HG02588 (cell line): ENCODE measurements around the gene RBL2.

Experiments
- ATAC-seq: cut with Tn5 transposase; IDR thresholded peaks from one replicate; pipeline ENCODE4 v1.9.1; 2021; ENCODE audit warnings: mild to moderate bottlenecking, moderate library complexity; ENCODE audit not compliant: unreplicated experiment

RBL2 gene

DNA sequence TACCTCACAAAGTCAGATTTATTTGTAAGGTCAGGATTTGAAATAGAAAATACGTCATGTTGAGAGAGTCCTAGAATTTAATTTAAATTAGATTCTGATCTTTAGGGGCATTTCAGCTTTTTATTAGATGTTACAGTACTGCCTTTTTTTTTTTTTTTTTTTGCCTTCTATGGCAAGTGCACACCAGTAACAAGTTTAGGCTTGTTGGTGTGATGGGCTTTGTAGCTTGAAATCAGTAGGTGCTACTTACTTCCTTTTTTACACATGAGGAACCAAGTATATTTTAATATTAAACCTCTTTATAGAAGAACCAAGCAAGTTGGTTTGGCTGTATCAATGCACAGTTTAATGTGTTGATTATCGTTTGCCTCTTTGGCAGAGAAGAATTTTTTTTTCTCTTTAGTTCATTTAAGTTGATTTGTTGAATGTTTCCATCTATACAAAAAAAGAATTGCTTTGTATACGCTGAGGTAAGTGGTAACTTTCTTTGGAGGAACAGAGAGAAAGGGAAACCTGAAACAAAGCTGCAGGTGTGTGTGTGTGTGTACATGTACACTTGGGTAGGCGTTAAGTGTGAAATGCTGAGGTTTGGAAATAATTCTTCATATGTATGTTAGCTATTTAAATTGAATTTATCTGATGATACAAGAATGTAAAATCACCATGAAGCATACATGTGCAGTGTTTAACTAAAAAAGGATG lies 15.7 kb downstream of the RBL2 start:
- ATAC-seq, result no peak

DNA sequence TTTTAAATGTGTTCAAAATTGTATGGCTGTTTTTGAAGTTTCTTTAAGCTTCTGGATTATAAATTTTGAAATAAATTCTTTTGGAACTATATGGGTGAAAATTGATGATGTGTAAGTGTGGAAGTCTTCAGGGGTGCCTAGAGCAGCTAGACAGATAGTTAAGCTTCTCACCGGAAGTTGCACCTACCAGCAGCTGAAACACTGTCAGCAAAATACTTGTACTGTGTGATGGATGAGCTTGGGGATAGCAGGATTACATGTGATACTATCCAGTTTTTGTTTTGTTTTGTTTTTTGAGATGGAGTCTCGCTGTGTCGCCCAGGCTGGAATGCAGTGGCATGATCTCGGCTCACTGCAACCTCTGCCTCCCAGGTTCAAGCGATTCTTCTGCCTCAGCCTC lies 19.7 kb downstream of the RBL2 start:
- no peak for ATAC-seq

DNA sequence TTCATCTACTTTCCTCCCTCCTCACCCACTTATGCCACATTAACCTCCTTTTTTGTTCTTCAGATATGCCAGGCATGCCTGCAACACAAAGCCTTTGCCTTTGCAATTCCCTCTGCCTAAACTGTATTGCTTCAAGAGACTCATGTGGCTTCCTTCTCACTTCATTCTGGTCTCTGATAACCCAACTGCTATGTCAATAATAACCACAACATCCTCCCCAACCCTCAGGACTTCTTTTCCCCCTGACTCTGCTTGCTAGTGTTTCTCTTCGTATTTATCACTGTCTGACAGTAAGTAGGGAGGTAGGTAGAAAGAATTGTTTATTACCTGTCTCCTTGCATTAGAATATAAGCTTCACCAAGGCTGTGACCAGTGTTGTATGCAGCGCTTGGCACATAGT lies 22.4 kb downstream of the RBL2 start:
- ATAC-seq, result no peak

DNA sequence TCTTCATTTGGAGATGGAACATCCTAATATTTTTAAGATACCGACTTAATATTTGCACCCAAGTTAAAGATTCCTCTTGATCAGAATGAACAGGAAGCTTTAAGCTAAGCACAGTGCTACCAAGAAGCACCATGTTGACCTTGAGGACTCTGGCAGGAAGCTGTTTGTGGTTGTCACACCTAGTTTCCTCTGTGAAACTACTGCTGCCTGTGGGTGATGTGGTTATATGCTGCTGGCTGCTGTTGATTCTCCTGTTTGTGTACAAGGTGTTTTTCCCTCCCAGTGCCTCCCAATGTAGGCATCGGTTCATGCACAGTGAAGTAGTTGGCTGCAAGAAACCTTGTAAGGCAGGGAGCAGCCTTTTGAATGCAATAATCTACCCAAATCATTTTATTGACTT lies 23.4 kb downstream of the RBL2 start:
- ATAC-seq, result peak; percentile 100

DNA sequence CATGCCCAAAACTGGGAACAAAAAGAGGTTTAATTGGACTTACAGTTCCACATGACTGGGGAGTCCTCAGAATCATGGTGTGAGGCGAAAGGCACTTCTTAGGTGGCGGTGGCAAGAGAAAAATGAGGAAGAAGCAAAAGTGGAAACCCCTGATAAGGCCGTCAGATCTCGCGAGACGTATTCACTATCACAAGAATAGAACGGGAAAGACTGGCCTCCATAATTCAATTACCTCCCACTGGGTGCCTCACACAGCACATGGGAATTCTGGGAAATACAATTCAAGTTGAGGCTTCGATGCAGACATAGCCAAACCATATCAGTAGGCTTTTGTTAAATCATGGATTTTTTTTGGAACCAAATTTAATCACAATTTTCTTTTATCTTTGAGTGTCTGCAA lies 24.4 kb downstream of the RBL2 start:
- no peak for ATAC-seq

DNA sequence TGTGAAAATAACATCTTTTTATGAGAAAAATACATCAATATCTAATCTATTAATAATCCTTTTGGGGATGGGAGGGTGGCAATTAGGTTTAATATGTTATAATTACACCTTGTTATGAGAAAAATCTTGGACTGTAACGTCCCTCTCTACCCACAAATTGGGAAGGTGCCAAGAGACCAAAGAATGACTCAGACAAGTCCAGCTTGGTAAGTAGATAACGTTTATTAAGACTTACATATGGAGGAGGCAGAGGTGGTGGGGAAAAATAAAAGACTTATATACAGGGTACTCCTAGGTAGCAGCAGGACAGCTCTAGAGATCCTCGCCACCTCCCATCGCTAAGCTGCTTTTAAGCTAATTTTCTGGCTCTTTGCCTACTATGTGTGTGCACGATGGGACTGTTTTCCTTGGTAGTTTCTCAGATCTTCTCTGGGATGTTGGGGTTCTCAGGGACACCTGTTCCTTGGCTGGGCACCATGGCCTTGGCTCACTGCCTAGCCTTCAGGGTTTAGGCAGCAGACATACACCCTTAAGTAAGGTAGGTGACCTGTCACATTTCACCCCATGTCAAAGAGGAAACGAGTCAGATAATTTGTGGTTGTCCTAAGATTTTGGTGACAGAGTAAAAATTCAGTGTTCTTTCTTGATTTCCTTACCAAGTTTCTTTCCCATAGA lies 31.5 kb downstream of the RBL2 start:
- ATAC-seq, result no peak

DNA sequence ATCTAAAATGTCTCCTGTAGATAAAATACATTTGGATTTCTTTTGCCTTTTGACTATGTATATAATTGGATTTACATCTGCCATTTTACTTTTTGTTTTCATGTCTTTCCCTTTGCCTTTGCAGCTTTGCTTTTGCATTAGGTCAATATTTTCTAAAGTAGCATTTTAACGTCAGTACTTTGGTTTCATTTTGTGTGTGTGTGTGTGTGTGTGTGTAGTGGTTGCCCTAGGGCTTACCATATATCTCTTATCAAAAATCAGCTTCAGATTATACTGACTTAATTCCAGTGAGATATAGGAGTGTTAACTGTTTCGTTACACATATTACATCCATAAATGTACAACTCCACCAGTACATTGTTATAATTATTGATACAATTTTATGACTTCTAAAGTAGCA lies 42.6 kb downstream of the RBL2 start:
- ATAC-seq, result no peak

DNA sequence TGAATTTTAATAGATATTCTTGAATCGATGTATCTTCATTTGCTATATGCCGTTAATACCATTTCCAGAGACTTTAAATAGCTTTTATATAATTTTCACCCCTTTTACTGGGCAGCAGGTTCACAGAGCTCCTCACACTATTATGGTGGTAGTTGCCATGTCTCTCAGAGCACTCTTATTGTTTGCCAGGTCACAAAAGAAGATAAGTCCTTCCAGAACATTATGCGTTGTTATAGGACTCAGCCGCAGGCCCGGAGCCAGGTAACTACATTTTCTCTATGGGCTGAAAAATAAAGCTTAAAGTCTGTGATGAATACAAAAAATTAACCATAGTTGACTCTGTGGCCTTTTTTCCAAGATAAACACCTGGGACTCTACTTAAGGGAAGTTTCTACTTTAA lies 44.7 kb downstream of the RBL2 start:
- no peak for ATAC-seq

DNA sequence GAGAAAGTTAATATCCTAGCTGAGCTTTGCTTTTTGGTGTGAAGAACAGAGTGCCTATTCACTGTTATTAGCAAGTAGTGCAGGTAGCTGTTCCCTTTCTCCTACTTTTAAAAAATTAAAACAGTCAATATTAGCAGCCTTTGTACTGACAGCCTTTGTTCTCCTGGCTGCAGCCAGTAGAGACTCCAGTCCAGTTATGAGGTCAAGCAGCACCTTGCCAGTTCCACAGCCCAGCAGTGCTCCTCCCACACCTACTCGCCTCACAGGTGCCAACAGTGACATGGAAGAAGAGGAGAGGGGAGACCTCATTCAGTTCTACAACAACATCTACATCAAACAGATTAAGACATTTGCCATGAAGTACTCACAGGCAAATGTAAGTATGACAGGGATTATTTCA lies 46.1 kb downstream of the RBL2 start:
- ATAC-seq, result no peak

DNA sequence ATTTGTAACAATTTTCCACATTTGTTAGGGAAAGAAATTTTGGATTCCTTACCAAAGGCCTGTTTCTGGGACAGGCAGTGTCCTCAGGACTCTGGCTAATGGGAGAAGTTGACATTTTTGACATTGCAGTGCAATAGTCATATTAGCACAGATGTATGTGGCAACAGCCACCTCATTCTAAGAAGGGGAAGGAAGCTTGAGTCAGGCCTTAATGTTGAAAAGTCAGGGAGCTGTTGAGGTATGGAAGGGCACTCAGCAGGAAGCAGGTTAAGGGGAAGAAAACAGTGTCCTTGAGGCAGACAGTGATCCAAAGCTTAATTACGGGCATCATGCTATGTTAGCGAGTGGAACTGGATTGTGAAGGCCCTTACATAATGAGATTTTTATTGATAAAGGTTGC lies 47.9 kb downstream of the RBL2 start:
- ATAC-seq, result no peak

DNA sequence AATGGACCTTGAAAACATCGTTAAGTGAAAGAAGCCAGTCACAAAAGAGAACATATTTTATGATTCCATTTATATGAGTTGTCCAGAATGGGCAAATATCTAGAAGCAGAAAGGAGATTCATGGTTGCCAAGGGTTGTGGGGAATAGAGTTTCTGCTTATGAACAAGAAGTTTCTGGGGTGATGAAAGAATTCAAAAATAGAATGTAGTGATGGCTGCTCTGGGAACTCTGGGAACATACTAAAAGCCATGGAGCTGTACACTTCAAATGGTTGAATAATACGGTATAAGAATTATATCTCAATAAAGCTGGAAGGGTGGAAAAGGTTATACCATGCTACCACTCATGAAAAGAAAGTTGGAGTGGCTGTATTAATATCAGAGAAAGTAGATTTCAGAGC lies 50.3 kb downstream of the RBL2 start:
- no peak for ATAC-seq

DNA sequence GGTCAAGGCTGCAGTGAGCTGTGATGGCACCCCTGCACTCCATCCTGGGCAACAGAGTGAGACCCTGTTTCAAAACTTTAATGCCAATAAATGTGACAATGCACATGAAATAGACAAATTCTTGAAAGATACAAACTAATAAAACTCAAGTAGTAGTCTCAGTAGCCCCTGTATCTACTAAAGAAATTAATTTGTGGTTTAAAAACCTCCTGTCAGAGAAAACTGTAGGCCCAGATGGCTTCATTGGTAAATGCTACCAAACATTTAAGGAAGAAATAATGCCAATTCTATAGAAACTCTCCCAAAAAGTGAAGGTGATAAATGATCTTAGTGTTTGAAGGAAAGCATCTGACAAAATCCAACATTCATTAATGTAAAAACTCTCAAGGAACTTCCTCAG lies 52.0 kb downstream of the RBL2 start:
- no peak for ATAC-seq

DNA sequence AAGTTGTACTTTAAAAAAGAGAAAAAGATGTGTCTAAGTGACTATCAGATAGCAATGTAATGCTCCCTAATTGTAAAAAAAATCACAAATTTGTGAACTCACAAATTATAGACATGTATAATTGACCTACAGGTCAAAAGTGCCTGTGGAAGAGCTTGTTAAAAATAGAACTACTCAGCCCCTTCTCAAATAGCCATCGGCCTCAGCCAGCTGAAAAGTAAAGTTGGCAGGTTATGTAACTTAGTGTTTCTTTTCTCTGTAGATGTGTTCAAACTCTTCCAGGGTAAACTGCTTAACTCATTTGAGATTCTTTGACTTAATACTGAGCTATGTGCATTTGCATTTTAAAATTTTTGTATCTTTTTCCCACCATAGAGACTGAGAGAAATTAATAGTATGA lies 55.5 kb downstream of the RBL2 start:
- ATAC-seq, result no peak

DNA sequence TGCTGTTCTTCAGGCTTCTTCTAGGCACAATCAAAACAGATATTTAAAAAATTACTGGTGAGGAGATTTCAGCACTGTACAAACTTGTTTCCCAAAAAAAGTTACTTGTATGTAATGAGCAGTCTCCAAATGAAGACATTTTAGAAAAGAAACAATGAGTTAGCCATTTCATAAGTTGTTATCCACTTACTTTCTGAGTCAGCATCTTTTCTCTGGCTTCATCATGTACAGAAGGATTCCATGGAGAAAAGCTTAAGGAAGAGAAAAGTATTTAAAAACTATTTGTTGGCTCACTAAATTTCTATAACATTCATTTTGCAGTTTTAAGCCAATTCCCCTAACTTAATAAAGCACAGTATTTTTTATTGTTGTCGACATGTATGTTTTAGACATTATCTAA lies 58.2 kb downstream of the RBL2 start:
- no peak for ATAC-seq

DNA sequence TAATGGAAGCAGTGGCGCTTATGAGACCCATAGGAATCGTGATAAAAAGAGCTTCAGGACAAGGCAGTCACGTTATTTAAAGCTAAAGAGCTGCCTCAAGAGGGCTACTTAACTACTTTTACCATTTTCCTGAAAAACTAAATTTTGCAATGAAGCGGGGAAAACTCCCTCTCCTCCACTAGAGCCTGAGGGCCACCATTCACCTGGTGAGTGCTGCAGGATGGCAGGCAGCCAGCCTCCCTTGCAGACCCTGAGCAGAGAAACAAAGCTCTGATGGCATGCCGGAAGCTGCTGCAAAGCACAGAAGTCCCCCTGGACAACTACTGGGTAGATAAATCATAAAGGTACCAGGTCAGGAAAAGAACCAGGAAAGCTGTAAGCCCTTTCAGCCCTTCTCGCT lies 60.4 kb downstream of the RBL2 start:
- no peak for ATAC-seq

DNA sequence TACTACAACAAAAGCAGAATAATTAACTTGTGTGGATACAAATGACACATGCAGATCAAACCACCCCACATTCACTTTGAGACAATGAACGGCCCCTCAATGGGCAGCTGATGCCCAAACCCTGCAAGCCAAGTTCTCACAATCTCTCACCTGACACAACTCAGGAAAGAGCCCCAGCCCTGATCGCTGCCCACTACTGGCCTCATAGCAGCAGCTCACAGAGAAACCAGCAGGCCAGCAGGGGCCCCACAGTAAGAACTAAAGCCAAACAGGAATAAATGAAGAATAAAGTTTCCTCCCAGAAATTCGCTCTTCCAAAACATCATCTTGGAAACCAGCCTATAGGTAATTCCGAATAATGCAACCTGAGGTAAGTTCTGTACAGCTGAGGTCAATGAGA lies 61.1 kb downstream of the RBL2 start:
- no peak for ATAC-seq

DNA sequence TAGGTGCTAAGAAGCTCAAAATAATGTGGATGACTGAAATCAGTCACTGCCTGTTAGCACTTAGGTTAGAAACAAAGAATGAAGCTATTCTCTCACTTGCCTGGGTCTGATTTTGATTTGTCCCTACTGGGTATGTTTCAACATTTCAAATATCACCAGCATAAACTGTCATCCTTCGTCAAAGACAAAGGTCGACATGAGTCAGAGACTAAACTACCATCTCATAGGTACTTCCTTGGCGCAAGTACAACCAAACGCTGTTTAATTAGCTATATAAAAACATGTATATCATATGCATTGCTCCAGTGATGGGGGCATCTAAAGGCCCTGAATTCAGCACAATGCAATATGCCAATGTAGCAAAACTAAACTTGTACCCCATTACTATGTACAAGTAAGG lies 64.7 kb downstream of the RBL2 start:
- ATAC-seq, result no peak

DNA sequence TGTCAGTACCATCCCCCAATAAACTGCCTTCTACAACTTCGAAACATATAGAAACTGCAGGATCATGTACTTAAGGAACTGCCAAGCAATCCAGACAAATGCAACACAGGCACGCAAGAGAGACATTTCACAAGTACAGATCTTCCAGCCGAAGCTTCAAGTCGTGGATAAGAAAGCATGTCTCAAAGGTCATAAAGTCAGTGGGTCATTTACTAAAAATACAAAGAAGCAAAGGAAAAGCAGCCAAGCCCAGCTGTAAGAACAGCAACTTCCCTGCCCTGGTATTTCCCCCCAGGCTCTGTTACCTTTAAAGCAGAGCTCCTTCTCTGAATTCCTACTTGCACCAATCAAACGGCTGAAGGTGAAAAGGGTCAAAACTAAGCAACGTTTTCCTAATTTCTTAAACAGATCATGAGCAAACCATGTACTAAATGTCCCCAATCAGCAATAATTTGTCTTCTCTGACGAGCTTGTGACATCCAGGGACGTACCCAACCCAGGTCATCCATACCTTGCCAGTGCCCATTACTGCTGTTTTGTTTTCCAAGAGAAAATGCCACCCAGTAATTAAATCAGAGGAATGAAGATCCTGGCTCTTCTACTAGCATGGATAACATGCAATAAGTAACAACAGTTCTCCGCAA lies 67.1 kb downstream of the RBL2 start:
- no peak for ATAC-seq

DNA sequence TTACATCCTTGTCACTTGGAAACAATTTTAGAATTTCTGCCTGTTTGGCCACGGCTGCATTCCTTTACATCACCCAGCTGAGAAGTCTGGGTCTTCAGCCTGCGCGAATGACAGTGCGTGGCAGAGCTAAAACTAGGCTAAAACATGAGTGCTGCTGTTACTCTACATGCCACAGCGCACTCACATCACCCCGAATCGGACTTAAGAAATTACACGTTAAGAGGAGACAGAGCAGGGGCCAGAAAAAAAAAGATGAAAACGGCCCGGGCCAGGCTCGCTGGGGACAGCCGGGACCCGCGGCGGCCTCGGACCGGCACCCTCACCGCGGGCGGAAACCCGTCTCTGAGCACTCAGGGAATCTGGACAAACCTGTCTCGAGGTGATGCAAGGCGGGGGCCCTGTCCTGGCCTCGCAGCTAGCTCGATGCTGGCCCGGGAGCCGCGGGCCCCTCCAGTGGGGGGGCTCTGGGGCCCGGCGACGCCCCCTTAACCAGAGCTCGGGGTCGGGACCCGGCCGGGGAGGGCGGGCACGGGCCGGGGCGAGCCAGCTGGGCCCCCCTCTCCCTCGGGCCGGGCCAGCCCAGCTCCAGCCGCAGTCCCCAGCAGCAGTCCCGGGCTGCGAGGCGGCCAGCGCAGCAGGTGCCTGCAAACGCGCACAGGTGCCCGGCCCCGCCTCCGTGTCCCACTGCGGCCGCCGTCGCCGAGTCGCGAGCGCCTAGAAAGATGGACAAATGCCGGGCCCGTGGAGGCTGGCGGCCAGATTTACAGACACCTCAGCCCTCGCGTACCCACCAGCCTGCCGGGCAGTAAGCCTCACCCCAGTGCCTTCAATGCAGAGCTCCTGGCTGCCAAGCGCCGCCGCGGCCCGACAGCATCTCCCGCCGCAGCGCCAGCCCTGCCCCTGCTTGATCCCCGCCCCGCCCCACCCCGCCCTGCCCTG lies 68.3 kb downstream of the RBL2 start, which contains the start of gene AKTIP:
Gene AKTIP (minus strand): TSS at position 879 of the 939 bp plus-strand sequence. CDS start 2,950 bp downstream, outside the sequence.
- ATAC-seq, result peak; percentile 27

DNA sequence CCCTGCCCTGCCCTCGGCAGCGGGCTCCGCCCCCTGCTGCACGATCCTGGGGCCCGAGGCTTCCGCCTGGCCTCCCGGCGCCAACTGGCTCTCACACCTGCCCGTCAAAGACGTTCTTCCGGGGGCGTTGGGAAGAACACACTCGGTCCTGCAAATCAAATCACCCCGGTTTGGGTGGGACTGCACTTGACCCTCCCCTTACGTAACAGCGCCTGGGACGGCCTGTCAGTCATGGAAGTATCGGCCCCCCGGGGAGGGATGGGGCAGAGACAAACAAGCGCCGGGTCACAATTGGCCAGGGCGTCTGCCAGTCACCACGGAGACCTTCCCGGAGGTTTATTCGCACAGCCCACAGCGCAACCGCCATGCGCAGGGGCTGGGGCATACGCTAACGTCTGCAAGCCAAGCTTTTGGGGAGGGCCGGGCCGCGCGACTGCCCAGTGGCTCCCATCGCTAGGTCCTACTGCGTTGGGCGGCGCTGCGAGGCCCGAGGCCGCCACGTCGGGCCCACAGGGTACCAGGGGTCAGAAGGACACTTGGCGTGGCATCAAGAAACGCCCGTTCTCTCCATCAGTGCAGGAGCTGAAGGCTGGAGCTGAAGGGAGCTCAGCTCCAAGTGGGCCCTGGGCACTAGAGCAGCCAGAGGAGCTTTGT lies 69.1 kb downstream of the RBL2 start:
- peak; percentile 95 for ATAC-seq
